HL-60/S4 (cell line): ENCODE data around the gene IGFALS.
"Not testable (repeated sequence)": the region's sequence is repeated elsewhere in the genome, so short reads cannot be mapped to it uniquely, and the experiment has no call there.

Source experiments
- in situ Hi-C: fragments of 300-500 bp; cut with MboI; formaldehyde crosslinking; loops from 2 replicates; pipeline ENCODE4 v1.14.3; 2022; ENCODE audit warnings: low sequenced_read_pairs

Gene IGFALS

GRCh38 chr16:1818204-1818872, 24.8 kb upstream of the IGFALS start:
- in situ Hi-C loops, result no loop called here

- in situ Hi-C loops, result no loop called here
Measured at GRCh38 chr16:1817716-1818115, 24.2 kb upstream of the IGFALS start.

GRCh38 chr16:1817276-1817589, 23.7 kb upstream of the IGFALS start:
- in situ Hi-C loops, result no loop called here

- in situ Hi-C loops, result no loop called here
Measured at GRCh38 chr16:1816396-1817275, 23.1 kb upstream of the IGFALS start.

DNA sequence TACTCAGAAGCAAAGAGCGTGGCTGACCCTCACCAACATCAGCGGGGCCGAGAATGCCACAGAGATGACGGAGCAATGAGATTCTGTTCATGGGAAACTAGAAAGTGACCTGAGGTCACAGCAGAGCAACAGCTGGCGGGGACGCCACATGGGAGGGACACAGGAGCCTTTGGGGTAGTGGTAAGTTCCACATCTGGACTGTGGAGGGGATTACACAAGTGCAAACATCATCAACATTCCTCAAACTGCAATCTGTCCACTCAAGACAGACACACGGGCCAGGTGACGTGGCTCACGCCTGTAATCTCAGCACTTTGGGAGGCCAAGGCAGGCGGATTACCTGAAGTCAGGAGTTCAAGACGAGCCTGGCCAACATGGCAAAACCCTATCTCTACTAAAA, 22.0 kb upstream of the IGFALS start:
- in situ Hi-C loops, result no loop called here

DNA sequence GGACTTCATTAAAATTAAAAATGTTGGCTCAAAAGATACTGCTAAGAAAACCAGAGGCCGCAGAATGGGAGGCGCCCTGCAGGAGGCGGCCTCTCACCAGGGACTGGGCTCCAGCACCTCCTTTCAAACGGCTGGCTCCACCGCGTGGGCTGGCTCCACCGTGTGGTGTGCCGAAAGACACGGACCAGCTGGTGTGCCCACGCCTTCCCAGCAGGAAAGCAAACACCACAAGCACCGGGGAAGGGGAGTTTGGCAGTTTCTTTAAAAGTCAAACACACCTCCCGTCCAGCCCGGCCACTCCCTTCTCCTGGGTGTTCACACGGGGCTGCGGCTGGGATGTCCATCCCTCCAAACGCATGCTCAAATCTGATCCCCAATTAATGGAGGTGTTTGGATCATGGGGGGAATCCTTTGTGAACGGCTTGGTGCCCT, 19.2 kb upstream of the IGFALS start:
- in situ Hi-C loops, result no loop called here

- in situ Hi-C loops, result no loop called here
Measured at GRCh38 chr16:1810536-1810935, 17.0 kb upstream of the IGFALS start.

GRCh38 chr16:1810106-1810505, 16.6 kb upstream of the IGFALS start:
- in situ Hi-C loops, result no loop called here

GRCh38 chr16:1809281-1809801, 15.8 kb upstream of the IGFALS start:
- in situ Hi-C loops, result no loop called here

DNA sequence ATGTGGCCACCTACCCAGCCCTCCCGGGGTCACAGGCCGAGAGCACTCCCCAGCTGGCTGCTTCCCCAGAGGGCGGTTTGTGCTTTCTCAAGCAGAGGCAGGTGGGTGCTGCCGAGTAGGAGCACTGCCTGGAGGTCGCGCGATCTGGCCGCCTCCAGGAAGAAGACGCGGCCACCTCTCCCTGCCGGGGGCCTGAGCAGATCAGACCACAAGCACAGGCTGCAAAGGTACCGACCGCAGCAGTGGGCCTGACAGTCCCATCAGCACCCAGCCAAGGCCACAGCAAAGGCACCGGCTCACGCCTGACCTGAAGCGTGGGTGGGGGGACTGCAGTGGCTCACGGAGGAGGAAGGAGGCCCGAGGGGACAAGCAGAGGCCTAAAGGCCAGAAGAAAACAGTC, 15.2 kb upstream of the IGFALS start:
- in situ Hi-C loops, result no loop called here

GRCh38 chr16:1807626-1808025, 14.1 kb upstream of the IGFALS start:
- in situ Hi-C loops, result no loop called here

GRCh38 chr16:1800701-1801100, 7.2 kb upstream of the IGFALS start:
- in situ Hi-C loops, result no loop called here

GRCh38 chr16:1799263-1799662, 5.8 kb upstream of the IGFALS start:
- in situ Hi-C loops, result not testable (repeated sequence)

DNA sequence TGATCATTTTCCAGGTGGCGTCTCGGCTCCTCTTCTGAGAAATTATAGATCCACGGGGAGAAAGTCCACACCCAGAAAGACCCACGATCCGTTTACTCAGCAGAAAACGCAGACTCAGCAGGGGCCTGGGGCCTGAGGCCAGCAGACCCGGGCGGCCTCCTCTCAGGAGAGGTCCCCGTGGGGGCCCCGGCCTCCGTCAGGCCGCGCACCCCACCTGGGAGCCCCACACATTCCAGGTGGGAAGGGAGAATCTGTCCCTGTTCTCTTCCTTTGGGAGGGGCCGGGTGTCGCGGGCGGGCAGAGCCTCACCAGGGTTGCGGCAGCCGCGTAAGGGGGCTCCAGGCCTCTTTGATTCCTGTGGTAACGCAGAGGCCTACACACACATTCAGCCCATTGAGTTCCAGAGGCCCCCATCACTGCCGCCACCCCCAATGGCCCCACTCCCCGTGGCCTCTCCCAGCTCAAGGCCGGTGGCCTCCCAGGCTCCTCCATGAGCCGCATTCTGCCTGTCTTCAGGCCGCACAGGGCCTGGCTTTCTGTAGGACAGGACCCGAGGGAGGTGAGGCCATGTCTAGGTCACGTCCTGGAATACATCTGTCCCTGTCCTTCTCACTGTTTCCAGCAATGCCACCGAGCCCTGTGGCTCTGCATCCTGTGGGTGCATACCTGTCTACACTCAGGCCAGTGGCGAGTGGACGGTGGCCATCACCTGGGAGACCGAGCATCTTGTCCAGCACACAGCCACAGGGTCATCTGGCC, 1.6 kb upstream of the IGFALS start:
- in situ Hi-C loops, result no loop called here

DNA sequence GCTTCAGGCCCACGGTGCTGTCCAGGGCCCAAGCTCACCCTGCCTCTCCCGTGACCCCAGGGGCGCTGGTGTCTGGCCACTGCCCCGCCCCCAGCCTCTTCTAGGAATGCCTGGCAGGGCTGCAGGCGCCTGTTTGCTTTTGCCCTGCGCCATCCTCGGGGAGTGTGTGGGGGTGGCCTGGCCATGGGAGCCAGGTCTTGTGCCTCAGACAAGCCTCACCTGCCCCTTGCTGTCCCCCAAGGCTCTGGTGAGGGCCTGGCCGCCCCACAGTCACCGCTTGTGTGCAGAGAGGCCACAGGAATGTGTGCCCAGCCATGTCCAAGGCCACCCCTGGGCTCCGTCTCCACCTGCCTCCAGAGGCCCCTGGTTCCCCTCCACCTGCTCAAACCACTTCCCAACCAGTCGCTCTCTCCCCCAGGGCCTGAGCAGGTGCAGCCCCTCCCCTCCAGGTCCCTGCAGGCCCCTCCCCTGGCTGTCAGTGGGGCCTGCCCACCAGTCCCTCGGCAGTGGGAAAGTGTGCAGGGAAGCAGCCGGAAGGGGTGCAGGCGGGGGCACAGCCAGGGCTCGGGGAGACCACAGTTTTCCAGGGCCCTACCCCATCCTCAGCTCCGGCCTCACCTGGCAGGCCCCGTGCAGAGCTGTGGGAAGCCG, 841 bp upstream of the IGFALS start:
- in situ Hi-C loops, result no loop called here

- in situ Hi-C loops, result no loop called here
Measured at GRCh38 chr16:1792836-1793577, 498 bp downstream of the IGFALS start.

GRCh38 chr16:1791943-1792812, 1.3 kb downstream of the IGFALS start:
- in situ Hi-C loops, result no loop called here

- in situ Hi-C loops, result no loop called here
Measured at GRCh38 chr16:1791256-1791942, 2.1 kb downstream of the IGFALS start.
